GM19324 (cell line): ENCODE data around the gene GTF3A.
"Not testable (repeated sequence)": the region's sequence is repeated elsewhere in the genome, so short reads cannot be mapped to it uniquely, and the experiment has no call there.

Source experiments
- ATAC-seq: cut with Tn5 transposase; IDR thresholded peaks from one replicate; pipeline ENCODE4 v1.9.1; 2021; ENCODE audit warnings: mild to moderate bottlenecking, moderate library complexity; ENCODE audit not compliant: unreplicated experiment, low FRiP score

Gene GTF3A

DNA sequence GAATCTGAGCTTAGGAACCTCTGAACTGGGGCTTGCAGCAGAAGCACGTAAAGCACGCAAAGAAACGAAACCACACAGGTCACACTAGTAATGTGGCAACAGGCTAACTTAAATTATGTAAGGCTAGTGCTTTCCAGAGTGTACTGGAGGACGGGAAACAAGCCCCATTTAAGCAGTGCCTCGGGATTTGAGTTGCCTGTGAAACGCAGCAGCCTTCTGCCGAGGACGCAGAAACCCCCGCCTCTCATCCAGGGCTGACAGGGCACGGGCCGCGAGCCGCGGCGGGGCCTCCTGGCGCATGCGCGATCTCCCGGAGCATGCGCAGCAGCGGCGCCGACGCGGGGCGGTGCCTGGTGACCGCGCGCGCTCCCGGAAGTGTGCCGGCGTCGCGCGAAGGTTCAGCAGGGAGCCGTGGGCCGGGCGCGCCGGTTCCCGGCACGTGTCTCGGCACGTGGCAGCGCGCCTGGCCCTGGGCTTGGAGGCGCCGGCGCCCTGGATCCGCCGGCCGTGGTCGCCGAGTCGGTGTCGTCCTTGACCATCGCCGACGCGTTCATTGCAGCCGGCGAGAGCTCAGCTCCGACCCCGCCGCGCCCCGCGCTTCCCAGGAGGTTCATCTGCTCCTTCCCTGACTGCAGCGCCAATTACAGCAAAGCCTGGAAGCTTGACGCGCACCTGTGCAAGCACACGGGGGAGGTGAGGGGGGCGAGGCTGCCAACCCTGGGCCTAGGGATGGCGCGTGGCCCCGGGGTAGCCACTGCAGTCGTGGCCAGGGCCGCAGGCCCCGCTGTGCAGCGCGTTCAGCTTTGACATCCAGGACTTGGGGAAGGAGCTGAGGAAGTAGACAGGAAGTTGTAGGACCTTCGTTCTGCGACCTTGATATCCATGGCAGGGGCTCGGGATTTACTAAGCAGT, at the start of gene GTF3A:
Gene GTF3A (plus strand): TSS at position 374 of the 912 bp plus-strand sequence.
- ATAC-seq = peak; percentile 74

DNA sequence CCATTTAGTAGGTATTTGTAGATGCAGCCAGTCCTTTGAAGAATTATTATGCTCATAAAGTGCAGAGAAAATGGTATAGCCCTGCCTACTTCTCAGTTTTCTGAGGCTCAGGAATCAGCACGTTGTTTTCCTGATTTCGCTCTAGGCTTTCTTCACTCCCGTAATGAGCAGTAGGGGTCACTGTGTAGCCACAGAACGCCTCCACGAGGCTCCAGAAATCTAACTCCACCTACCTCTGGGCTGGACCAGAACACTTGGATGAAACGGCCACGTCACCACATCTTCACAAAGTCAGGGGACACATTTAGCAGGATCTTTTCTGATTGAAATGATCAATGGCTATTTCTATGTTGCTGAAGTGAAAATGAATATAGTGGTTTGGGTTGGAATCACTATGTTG, 49.8 kb upstream of the GTF3A start:
- peak; percentile 56 for ATAC-seq

DNA sequence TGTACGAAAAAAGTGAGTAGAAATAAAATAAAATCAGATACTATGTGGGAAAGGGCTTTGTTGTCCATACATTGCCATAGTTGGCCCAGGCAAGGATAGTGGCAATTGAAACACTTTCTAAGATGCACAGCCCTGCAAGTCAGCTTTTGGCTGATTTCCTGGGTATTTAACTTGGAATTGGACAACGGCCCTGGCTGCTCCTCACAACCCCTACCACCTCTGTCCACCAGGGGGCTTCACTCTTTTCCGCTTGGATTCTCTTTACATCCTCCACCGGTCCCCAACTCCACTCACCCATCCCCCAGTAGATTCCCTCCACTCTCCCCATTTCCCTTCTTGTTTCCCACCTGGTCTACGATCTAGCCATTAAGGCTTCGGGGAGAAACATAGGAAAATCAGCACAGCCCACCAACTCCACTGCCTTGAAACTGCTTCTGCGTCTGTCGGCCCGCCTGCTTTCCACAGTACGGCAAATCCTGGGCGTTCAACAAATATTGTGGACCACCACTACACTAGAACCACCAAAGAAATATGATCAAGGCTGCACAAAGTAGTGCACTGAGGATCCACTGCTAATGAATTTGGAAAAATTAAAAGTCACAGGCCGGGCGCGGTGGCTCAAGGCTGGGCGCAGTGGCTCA, 48.6 kb upstream of the GTF3A start:
- ATAC-seq = no peak

DNA sequence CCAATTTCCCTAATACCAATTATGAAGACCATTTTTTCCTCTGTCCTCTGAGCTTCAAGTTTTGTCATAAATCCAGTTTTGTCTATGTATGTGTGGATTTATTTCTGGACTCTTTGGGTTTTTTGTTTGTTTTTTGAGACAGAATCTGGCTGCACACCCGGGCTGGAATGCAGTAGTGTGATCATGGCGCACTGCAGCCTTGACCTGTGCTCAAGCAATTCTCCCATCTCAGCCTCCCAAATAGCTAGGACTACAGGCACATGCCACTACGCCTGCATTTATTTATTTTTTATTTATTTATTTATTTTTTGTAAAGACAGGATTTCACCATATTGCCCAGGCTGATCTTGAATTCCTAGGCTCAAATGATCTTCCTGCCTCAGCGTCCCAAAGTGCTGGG, 45.3 kb upstream of the GTF3A start:
- no peak for ATAC-seq

DNA sequence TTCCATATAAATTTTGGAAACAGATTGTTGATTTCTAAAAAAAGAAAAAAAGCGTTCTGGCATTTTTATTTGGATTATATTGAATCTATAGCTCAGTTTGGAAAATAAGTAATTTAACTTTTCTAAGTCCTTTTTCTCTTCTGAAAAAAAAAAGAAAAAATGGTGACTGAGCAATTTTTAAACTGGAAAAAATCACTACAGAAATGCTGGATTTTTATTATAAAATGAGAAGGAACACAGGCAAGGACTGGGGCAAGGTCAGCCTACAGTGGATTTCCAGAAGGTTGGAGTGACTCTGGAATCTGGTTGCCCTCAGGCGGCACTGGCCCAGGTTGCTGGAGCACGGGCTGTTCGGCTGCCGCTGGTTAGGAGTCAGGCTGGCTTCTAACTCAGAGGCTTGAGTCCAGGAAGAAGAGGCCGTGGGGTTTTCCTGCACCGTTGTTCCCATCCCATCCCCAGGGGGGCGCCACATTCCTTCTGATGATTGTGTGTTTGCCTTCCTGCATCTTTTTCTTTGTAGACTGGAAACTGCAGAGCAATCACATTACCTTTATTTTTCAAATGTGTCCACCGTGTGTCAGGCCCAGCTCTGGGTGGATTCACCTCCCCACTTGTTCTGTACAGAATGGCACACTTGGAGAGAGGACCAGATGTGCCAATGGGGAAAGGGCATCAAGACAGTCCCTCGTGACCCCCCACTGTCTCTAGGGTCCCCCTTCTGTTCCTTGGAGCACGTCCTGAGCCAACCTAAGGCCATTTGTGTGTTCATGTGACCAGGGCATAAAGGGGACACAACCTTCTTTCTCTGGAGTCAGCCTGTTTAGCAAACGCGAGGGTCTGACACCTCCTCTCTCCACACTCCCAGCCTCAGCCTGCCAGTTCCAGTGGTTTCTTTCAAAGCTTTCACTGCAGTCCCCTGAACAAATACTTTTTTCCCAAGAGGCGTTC, 44.5 kb upstream of the GTF3A start:
- no peak for ATAC-seq

DNA sequence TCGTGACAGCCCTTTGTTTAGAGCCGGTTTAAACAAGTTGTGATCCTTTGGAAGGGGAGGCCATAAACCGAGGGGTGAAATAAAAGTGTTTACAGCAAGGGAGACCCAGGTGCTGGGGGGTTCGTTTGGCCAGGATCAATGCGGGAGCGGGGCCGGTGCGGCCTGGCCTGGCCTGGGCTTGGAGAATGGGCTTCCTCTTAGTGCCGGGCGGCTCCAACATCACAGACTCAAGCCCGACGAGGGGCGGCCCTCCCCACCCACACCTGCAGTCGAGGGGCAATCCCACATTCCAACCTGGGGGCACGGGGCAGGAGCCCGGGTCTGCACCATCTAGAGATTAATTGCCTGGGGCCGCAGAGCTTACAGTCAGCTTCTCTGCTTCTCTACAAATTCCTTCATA, 42.8 kb upstream of the GTF3A start:
- ATAC-seq = no peak

DNA sequence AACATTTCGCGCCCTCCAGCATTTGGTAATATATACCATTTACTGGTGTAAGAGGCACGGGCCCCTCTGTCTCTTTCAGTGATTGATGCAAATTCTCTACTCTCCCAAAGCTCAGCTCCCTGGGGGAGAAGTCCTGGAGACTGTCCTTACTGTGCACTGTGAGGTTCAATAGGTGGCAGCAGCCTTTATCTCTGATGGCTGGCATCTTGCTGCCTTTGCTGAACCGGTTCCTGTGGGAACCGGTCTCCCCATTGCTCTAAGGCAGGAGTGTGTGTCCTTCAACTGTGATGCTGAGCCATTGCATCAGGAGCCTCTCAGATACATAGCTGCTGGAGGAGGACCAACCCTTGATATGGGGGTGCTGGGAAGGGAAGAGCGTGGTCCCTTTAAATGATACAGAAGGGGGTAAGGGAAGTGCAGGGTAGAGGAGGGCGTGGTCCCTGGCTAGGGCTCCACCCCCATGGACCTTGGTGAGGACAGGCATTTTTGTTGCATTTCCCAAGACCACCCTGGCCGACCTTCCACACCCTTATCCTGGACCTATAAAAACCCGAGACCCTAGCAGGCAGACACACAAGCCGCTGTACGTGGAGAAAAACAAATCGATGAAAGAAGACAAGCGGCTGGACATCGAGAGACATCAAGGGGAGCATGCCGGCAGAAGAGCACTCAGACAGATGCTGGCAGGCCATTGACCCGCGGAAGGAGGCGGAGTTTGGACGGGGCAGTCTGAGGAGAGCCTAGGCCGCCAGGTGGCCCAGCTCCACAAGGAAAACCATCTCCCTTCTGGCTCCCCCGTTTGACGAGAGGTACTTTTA, 41.1 kb upstream of the GTF3A start:
- no peak for ATAC-seq

DNA sequence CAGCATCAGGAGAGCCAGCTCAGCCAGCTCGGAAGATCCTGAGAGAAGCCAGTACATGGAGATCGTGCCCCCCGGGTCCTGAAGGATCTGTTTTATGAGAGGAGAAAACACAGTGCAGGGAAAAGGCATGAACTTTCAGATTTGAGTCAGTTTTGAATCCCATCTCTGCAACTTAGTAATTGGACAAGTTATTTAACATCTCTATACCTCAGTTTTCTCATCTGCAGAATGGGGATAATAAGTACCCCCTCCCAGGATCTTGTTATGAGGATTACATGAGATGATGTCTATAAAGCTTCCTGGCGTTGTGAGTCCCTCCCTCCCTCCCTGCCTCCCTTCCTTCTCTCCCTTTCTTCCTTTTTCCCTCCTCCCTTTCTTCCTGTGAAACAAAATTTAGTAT, 40.1 kb upstream of the GTF3A start:
- no peak for ATAC-seq

DNA sequence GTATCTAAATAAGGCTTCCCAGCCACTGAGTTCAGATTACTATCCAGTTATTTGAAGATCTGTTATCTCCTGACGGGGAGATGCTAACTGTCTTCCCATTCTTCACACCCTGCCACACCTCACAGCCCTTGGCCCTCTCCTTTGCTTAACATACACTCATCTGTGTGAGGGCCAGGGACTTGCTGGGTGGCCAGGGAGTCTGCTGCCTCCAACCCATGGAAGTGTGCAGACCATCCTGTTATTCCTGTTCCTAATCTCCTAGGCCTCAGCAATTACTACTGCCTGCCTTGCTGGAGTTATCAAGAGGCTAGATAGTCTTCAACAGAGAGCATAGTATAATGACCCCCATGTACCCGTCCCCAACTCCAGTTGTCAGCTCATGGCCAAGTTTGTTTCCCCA, 36.2 kb upstream of the GTF3A start:
- no peak for ATAC-seq

DNA sequence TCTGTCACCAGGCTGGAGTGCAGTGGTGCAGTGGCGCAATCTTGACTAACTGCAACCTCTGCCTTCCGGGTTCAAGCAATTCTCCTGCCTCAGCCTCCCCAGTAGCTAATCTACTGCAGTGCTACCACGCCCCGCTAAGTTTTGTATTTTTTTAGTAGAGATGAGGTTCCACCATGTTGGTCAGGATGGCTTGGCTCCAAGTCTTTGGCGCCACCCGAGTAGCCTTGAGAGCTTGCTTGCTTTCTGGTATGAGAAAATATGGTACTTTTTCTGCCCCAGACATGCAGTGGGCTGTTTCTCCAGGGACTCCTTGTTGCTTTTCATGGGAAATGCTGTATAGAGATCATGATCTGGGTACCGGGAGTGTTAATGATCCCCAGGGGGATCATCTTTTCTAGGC, 34.5 kb upstream of the GTF3A start:
- no peak for ATAC-seq

DNA sequence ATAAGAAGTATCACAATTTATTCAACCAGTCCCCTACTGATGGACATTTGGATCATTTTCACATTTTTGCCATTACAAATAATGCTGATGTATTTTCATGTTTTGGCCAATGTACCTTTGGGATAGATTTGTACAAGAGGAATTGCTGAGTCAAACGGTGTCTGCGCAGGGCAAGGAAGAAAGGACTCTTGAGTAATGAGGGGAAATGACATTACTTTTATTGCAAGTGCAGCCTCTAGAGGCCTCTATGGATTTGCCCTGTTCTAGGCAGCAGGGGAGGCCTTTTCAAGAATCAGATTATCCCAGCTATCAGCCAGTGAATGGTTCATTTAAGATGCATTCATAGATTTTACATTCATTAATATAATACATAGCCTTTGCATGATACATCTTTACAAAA, 32.9 kb upstream of the GTF3A start:
- no peak for ATAC-seq

DNA sequence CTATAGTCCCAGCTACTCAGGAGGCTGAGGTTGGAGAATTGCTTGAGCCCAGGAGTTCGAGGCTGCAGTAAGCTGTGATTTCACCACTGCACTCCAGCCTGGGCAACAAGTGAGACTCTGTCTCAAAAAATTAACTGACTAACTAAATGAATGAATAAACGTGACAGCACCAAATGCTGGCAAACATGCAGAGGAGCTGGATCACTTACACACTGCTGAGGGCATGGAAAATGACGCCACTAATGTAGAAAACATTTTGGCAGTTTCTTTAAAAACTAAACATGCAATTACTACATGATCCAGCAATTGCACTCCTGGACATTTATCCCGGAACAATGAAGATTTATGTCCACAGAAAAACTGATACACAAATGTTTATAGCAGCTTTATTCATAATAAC, 31.3 kb upstream of the GTF3A start:
- no peak for ATAC-seq

DNA sequence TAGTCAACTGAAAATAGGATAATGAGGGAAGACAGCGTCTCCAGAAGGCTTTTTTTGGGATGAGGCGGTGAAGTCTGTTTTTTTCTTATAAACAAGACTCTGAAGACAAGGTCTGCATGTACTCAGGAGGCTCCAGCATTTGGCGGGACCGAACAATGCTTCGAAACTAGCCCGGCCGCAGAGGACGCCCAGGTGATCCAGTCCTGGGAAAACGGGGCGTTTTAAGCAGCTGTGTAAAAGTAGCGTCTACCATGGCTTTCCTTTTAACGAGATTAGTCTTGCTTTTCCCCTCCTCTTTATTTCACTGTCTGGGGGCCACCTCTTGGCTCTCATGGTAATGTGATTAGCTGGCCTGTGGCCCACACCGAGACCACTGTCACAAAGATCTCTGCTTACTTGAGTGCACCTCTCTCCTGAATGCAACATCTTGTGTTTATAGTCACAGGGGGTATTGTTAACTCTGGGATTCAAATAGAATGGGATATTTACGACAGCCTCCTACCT, 29.4 kb upstream of the GTF3A start:
- ATAC-seq = no peak

DNA sequence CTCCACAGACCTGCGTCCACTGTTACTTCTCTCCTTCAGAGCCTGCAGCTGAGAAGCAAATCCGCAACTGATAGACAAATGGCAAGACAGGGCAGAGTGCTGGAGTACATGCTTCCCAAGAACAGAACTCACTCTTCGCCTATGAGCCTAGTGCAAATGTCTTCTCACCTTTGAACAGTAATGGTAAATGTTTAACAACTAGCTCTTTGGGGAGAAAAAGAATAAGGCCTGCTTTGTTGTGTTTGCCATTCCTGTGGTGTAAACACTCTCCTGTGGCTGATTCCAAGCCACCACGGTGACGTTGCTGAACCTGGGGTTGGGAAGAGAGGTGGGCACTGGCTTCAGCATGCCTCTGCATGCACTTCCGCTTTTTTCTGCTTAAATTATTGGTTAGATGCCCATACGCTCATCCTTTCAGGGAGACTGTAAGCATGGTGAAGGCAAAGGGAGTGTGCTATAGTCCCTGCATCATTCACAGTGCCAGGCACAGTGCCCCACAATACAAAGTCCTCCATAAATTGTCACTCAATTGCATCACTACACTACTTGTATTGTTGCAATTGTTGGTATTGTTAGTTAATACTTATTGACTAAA, 28.1 kb upstream of the GTF3A start:
- ATAC-seq = no peak

DNA sequence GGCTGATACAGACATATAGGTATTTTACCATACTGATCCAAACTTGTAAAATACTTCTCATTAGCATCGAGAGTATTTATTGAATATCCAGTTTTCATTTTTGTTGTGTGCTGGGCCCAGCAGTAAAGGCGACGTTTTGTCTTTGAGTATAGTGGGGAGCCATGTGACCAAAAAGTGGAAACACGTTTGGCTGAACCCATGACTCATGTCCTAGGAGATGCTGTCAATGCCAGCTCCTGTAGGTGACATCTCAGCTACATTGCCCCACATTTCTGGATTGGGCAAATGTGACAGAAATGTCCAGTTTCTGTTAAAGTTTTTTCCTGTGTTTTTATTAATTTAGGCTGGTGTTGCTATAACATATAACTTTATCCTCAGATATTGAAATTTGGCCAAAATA, 26.1 kb upstream of the GTF3A start:
- ATAC-seq = no peak

DNA sequence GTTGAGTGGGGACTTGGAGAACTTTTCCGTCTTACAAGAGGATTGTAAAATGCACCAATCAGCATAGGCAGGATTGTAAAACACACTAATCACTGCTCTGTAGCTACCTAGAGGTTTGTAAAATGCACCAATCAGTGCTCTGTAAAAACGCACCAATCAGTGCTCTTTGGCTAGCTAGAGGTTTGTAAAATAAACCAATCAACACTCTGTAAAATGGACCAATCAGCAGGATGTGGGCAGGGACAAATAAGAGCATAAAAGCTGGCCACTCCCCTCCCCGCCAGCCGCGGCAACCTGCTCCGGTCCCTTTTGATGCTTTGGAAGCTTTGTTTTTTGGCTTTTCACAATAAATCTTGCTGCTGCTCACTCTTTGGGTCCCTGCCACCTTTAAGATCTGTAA, 24.0 kb upstream of the GTF3A start:
- ATAC-seq = not testable (repeated sequence)

DNA sequence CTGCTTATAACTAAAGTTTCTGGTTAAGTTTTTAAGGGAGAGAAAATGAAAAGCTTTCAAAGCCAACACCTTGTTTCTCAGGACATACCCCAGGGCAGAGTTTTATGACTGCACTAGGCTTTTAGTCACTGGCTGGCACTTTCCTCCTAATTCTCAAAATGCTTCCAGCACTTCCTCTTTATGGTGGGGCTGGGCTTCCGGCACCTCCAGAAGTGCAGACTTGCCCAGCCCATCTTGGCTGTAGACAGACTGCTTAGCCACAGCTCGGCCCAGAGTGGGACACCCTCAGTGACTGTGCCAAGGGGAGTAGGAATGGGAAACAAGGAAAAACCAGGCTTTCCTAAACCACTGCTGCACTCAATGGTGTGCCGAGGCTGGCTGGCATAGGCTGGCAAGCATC, 23.2 kb upstream of the GTF3A start:
- no peak for ATAC-seq

DNA sequence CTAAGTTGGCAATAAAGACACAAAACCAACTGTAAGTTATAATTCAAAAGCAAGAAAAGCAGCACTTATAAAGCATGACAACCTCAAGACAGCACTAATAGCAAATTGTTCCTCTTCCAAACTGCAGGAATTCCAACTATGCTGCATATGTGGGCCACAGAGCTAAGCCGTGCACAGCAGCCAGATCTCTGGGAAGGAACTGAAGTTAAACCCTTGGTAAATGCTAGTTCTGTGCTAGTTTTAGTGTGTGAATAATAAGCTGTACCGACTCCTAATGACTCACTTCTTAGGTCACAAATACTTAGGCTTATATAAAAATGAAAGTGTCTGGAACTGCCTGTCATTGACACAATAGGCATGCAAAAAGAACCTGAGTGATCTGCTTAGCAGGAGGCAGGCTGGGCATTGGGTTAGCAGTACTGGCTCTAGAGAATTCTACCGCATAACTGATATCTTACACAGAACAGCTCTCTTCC, 21.2 kb upstream of the GTF3A start:
- ATAC-seq = no peak

DNA sequence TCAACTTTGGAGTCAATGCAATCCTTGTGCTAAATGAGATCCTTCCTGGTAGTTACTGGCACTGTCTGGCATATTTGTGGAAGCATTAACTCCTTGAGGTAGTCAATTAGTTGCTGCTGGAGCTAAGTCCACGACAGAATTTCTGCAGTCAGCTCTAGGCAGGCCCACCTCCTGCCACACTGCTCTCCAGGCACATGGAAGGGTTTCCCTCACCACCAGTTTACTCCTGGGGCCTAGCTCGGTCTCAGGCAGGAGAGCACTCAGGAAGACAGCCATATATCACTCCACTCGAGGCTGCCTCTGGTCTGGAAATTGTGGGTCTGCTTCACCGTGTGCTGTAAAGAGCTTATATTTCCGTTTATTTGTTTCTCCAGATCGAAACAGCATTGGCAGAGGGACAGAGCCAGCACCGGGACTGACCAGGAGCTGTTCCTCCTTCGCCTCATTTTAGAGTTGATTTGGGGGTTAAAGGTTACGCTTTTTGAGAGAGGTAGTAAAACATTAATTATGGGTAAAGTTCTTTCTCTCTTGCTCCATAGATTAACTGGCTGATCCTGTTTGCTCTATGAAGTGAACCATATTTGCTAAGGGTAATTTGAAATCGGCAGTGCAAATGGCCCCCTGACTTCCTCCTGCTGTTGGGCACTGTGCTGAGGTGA, 20.6 kb upstream of the GTF3A start:
- ATAC-seq = no peak
